Activated CD4-positive, alpha-beta T cell treated with anti-CD3 and anti-CD28 coated beads for 36 hours (primary cell): ENCODE results near the gene DCLRE1A. TPM values are rescaled to one million over a fixed set of nuclear protein-coding genes. Genes with fewer than 3 reads are reported as not detected.
A peak's percentile ranks its signal among the peaks of the same experiment; 100 is the strongest.
"Not testable (repeated sequence)": the region's sequence is repeated elsewhere in the genome, so short reads cannot be mapped to it uniquely, and the experiment has no call there.

Experiments
- ATAC-seq: fragments of 200-7000 bp; cut with Tn5 transposase; one replicate; pipeline ENCODE4 v1.10.0; 2021; ENCODE audit warnings: mild to moderate bottlenecking, moderate library complexity
- CTCF ChIA-PET: fragments of 350-600 bp; sonication (Branson Sonifier 250); formaldehyde crosslinking; loops from one replicate; lab custom pipeline; 2021; ENCODE audit warnings: antibody characterized with exemption; lab: Charles Lee
- POLR2A ChIA-PET: fragments of 350-600 bp; sonication (Branson Sonifier 250); formaldehyde crosslinking; loops from one replicate; lab custom pipeline; 2021; ENCODE audit warnings: antibody characterized with exemption, inconsistent platforms; lab: Charles Lee
- DNase-seq: peaks from one replicate; pipeline ENCODE4 v3.0.0-alpha.2; 2020
- H3K27ac Mint-ChIP-seq: one replicate; pipeline ENCODE4 v1.8.0; 2021; ENCODE audit warnings: mixed read lengths
- H3K27me3 Mint-ChIP-seq: one replicate; pipeline ENCODE4 v1.8.0; 2021; ENCODE audit warnings: mixed read lengths
- H3K36me3 Mint-ChIP-seq: one replicate; pipeline ENCODE4 v1.8.0; 2021; ENCODE audit warnings: low read depth, mixed read lengths
- H3K4me1 Mint-ChIP-seq: one replicate; pipeline ENCODE4 v1.8.0; 2021; ENCODE audit warnings: mixed read lengths
- H3K4me3 Mint-ChIP-seq: one replicate; pipeline ENCODE4 v1.8.0; 2021; ENCODE audit warnings: mild to moderate bottlenecking, moderate library complexity, mixed read lengths
- H3K9me3 Mint-ChIP-seq: one replicate; pipeline ENCODE4 v1.8.0; 2021; ENCODE audit warnings: low read depth, mixed read lengths
- intact Hi-C, 2 experiments: fragments of 100-400 bp; cut with DNase I in 1 of 2; cut with micrococcal nuclease in 1 of 2; formaldehyde crosslinking; loops; one replicate each; pipeline versions ENCODE4 v1.14.2 to v1.15.1; 2022 to 2024; cut with DNase I, micrococcal nuclease
- total RNA-seq, 2 experiments: library from RNA; stranded (reverse); gene quantifications; one replicate each; pipeline ENCODE4 v1.2.3, GENCODE V29; 2021

The DCLRE1A gene
- total RNA-seq, 2 experiments from 2014 or later, result 12.5 to 14.4 TPM

DNA sequence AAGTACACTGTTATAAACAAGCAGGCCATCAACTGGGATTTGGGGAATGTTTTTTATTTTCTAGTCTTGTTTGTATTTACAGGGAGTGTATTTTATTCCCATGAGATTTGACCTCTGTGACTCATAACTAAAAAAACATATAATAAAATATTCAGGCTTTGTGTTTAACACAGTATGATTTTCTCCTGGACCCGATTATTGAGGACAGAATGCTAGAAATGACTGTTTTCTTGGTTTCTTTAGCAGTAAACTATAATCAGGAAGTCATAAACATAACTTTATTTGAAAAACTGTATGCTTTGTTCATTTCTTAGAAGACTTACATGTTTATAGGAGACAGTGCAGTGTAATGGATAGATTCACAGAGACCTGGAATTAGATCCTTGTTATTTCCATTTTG is 2.7 kb upstream of the DCLRE1A start:
- Mint-ChIP-seq H3K4me3 (no peak overlapping the region), H3K27me3 (no peaks in the 10 kb centered on the region), H3K4me1 (peaks cover 30% of the 10 kb centered on the region), H3K36me3 (peaks cover 34% of the 10 kb centered on the region), H3K27ac (no peak overlapping the region), H3K9me3 (no peaks in the 10 kb centered on the region)
- intact Hi-C loops, result loop anchor here in 1 of 2 experiments (10.0 kb wide), 1 partner anchor 668 kb away; no protein-coding TSS in a partner anchor
- POLR2A ChIA-PET, result no interaction called here
- DNase-seq (no peak), ATAC-seq (no peak)
- CTCF ChIA-PET, result no interaction called here

DNA sequence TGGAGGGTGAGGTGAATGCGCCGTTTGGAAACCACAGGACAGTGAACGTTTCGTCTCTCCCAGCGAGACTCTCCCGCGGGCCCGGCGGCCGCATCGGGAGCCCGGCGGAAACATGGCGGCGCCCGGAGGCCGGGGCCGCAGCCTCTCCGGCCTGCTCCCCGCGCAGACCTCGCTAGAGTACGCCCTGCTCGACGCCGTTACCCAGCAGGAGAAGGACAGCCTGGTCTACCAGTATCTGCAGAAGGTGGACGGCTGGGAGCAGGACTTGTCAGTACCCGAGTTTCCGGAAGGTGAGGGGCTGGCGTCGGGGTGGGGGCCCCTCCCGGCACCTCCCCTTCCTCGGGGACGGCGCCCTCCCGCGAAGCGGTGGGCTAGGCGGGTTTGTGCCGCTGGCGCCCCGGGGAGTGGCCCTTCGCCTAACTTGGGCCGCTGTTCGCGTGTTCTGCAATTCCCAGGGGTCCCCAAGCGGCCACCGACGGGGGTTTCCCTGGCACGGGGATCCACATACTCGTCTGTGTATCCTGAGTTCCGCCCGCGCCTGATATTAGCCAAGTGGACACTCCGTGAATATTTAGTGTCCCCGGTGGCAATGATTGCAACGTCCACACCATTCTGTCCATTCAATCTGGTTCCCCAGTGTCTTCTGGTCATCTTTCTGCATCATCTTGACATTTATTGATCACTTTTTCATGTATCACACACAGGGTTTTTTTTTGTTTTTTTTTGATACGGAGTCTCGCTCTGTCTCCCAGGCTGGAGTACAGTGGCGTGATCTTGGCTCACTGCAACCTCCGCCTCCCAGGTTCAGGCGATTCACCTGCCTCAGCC is 1.1 kb upstream of the DCLRE1A start:
- intact Hi-C loops, result loop anchor here (1.0 to 10.0 kb wide), 9 partner anchors 58 to 1082 kb away; partner anchors contain the start of genes CCDC186 (in 2 of the 2), CASP7 (in 1 of the 2) and TRUB1 (in 1 of the 2)

DNA sequence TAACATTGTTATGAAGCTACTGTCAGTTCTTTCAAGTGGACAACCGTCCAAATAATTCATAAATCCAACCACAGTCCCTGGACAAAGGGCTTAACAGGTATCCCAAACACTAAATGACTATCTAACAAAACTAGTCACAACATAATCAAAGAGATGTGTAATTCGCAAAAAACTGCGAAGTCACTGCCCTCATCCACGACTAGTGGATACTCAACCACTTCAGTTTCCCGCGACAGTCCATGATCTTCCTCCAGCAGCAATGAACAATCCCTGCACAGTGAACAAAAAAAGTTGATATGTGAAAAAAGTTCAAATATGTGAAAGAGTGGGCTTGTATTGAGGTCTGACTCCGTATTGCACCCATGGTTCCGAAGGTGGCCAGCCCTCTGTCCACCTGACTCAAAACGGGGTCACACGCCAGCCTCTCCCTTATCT is 287 bp downstream of the DCLRE1A start:
- no peak for DNase-seq
- Mint-ChIP-seq H3K27me3 (no peaks in the 10 kb centered on the region), H3K4me3 (peak overlapping the region; percentile 80), H3K9me3 (no peaks in the 10 kb centered on the region), H3K36me3 (peaks cover 25% of the 10 kb centered on the region), H3K4me1 (peaks cover 45% of the 10 kb centered on the region), H3K27ac (peak overlapping the region; percentile 97)
- intact Hi-C loops, result loop anchor here (1.0 to 10.0 kb wide), 9 partner anchors 56 to 1084 kb away; partner anchors contain the start of genes CCDC186 (in 2 of the 2), CASP7 (in 1 of the 2) and TRUB1 (in 1 of the 2)
- POLR2A ChIA-PET, result interaction anchor here (0.7 kb wide), 1 partner anchor 107 kb away, joined by 3 read pairs; no protein-coding TSS in a partner anchor
- ATAC-seq, result no peak
- CTCF ChIA-PET, result no interaction called here

More for the DNA sequence above, 1.1 kb upstream of the DCLRE1A start:
- ChIA-PET CTCF (no interaction called here), POLR2A (no interaction called here)
- no peaks in the 10 kb centered on the region for H3K27me3 Mint-ChIP-seq
- peak; percentile 52 for ATAC-seq
- DNase-seq, result peak; percentile 67
- peaks cover 34% of the 10 kb centered on the region for H3K4me1 Mint-ChIP-seq
- peak overlapping the region; percentile 97 for H3K27ac Mint-ChIP-seq
- H3K36me3 Mint-ChIP-seq, result peaks cover 25% of the 10 kb centered on the region
- peak overlapping the region; percentile 80 for H3K4me3 Mint-ChIP-seq
- H3K9me3 Mint-ChIP-seq, result no peaks in the 10 kb centered on the region

DNA sequence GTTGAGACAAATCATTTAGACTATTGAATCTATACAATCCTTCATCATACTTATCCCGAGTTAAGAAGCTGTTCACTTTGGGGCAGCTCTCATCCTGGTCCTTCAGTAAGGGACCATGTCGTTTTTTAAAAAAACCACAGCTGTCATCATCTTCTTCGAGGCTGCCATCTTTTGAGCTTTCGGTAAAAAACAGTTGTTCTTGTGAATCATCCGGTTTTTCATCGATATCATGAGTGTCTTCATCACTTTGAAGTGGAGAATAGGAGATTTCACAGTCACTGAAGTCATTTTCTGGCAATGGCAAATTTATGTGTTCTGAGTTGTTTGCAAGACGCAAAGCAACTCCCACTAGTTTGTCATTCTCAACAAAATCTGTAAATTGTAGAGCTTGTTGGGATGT is 3.9 kb downstream of the DCLRE1A start:
- Mint-ChIP-seq H3K9me3 (no peaks in the 10 kb centered on the region), H3K27me3 (no peaks in the 10 kb centered on the region), H3K27ac (no peak overlapping the region), H3K4me1 (peaks cover 37% of the 10 kb centered on the region), H3K4me3 (no peak overlapping the region), H3K36me3 (peaks cover 32% of the 10 kb centered on the region)
- DNase-seq (no peak), ATAC-seq (no peak)
- intact Hi-C loops, result loop anchor here (5.0 to 10.0 kb wide), 5 partner anchors 53 to 1087 kb away; partner anchors contain the start of genes CCDC186 (in 1 of the 2) and TRUB1 (in 1 of the 2)
- POLR2A ChIA-PET, result no interaction called here
- CTCF ChIA-PET, result interaction anchor here (0.8 to 1.0 kb wide), 3 partner anchors 8 to 209 kb away, joined by 3 to 5 read pairs (median 3); no protein-coding TSS in a partner anchor

DNA sequence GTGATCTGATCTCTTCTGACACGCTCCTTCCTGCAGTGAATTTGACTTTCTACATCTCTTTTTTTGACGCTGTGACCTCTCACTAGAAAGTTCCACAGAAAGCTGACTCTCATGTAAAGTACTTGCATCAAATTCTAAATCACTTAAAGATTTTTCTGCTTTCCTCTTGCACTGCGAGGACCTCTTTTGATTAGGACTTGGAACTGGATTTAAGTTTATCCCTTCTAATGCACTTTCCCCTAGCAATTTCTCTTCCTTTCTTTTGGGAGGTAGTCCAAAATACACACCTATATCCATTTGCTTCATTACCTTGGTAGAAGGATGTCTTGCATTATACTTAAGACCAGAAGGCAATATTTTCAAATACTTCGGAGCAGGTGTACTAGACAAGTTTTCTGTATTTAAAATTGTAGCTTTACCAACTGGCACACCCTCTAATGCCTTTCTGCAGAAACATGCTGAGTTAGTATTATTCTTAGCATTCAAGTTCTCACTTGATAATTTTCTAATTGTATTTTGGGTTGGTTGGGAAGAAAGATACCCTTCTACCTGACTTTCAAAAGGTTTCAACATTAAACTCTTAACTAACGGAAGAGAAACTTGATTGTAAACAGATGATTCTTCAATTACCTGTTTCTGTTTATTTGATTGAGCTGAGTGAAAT is 4.6 kb downstream of the DCLRE1A start:
- DNase-seq, result no peak
- peaks cover 37% of the 10 kb centered on the region for H3K4me1 Mint-ChIP-seq
- intact Hi-C loops, result no loop called here
- H3K36me3 Mint-ChIP-seq, result peaks cover 35% of the 10 kb centered on the region
- H3K4me3 Mint-ChIP-seq, result no peak overlapping the region
- ChIA-PET CTCF (interaction anchor here (0.8 to 1.0 kb wide), 2 partner anchors 9 to 210 kb away, joined by 3 to 5 read pairs; no protein-coding TSS in a partner anchor), POLR2A (no interaction called here)
- ATAC-seq, result no peak
- no peaks in the 10 kb centered on the region for H3K27me3 Mint-ChIP-seq
- H3K27ac Mint-ChIP-seq, result no peak overlapping the region
- no peaks in the 10 kb centered on the region for H3K9me3 Mint-ChIP-seq

DNA sequence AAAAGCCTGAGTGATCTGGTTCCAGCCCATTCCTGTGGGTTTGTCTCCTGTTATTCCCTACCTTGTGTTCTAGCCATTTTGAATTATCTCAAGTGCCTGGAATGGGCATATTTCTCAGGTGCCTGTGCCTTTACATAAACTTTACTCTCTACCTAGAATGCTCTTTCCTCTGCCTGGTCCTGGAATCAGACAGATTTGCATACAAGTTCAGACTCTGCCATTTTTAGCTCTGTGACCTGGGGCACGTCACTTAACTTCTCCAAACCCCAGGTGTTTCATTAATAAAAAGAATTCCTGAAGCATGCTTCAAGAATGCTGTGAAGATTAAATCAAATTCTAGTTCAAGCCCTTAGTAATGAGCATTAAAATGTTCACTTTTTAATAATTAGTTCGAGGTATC is 7.8 kb downstream of the DCLRE1A start:
- H3K4me1 Mint-ChIP-seq, result peaks cover 27% of the 10 kb centered on the region
- ChIA-PET POLR2A (no interaction called here), CTCF (interaction anchor here (0.6 kb wide), 1 partner anchor 711 kb away, joined by 5 read pairs; no protein-coding TSS in a partner anchor)
- peaks cover 41% of the 10 kb centered on the region for H3K36me3 Mint-ChIP-seq
- H3K9me3 Mint-ChIP-seq, result no peaks in the 10 kb centered on the region
- H3K27ac Mint-ChIP-seq, result no peak overlapping the region
- H3K4me3 Mint-ChIP-seq, result no peak overlapping the region
- no peak for ATAC-seq
- no peak for DNase-seq
- no peaks in the 10 kb centered on the region for H3K27me3 Mint-ChIP-seq
- intact Hi-C loops, result no loop called here

DNA sequence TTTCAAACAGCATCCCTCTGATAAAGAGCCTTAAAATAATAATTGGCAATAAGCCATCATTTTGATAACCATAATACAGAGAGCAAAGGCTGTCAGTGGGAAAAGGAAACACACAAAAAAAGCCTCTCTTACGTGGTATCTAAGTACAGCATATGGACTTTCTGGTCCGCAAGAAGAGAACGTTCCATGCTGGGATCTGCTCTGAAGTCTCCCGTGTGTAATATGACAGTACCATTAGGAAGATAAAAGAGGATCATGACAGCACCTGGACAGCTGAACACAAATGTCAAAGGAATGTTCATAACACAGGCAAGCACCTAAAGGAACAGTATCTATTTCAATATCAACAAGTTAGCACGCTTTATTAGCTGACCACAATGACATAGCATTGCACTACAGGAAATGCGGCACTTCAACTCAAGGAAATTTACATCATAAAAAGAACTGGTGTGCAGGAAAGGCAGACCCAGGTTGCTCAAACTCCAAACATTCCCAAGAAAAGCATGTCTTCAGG is 9.9 kb downstream of the DCLRE1A start:
- no peaks in the 10 kb centered on the region for H3K9me3 Mint-ChIP-seq
- DNase-seq, result no peak
- no peak overlapping the region for H3K4me3 Mint-ChIP-seq
- no peak for ATAC-seq
- H3K27ac Mint-ChIP-seq, result no peak overlapping the region
- H3K4me1 Mint-ChIP-seq, result peaks cover 17% of the 10 kb centered on the region
- ChIA-PET POLR2A (no interaction called here), CTCF (interaction anchor here (1.0 kb wide), 1 partner anchor 13 kb away, joined by 3 read pairs; no protein-coding TSS in a partner anchor)
- intact Hi-C loops, result no loop called here
- H3K36me3 Mint-ChIP-seq, result peaks cover 43% of the 10 kb centered on the region
- no peaks in the 10 kb centered on the region for H3K27me3 Mint-ChIP-seq

DNA sequence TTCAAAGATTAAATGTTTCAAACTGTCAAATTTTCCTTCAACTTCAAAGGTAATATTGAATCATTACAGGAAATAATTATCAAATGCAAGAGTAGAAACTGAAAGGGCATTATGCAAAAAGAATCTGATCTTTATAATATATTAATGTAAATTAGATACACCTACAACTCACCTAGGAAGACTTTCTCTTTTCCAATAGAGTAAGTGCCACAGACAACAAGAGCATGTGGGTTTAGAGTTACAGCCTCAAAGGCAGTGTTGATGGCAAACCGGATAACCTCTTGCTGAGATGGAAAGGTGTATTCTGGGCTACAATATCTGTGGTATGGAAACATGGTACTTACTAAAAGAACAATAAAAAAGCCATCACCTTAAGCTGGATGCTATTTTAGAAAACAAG is 11.7 kb downstream of the DCLRE1A start:
- ChIA-PET CTCF (no interaction called here), POLR2A (no interaction called here)
- intact Hi-C loops, result no loop called here
- H3K27ac Mint-ChIP-seq, result no peak overlapping the region
- no peaks in the 10 kb centered on the region for H3K27me3 Mint-ChIP-seq
- no peaks in the 10 kb centered on the region for H3K9me3 Mint-ChIP-seq
- peak; percentile 33 for ATAC-seq
- DNase-seq, result no peak
- no peak overlapping the region for H3K4me3 Mint-ChIP-seq
- H3K4me1 Mint-ChIP-seq, result peaks cover 7% of the 10 kb centered on the region
- peaks cover 37% of the 10 kb centered on the region for H3K36me3 Mint-ChIP-seq

DNA sequence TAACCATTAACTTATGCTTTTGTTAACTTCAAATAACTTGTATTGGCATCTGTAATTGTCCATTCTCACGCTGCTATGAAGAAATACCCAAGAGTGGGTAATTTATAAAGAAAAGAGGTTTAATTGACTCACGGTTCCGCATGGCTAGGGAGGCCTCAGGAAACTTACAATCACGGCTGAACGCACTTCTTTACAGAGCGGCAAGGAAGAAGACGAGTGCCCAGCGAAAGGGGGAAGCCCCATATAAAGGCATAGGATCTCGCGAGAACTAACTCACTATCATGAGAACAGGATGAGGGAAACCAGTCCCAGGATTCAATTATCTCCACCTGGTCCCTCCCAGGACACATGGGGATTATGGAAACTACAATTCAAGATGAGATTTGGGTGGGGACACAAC is 25.3 kb downstream of the DCLRE1A start:
- H3K4me3 Mint-ChIP-seq, H3K27me3 Mint-ChIP-seq, DNase-seq, H3K27ac Mint-ChIP-seq, H3K4me1 Mint-ChIP-seq, H3K36me3 Mint-ChIP-seq, CTCF ChIA-PET, ATAC-seq, H3K9me3 Mint-ChIP-seq, POLR2A ChIA-PET, intact Hi-C loops: not testable (repeated sequence)

DNA sequence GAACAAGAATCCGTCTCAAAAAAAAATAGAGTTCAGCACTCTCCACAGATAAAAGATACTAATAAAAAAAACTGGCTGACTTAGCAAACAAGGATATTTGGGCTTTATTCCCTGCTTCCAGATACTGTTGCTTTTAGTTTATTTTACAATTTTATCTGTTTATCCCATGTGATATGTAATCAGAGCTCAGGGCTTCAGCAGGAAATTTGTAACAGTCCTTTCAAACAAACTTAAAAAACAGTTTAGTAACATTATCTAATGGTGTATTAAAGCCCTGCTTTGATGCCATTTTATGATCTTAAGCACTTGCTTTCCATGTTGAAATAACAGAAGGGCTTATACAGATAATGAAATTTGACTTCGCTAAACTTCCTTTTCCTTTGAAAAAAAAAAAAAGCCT is 28.1 kb downstream of the DCLRE1A start:
- ChIA-PET POLR2A (no interaction called here), CTCF (no interaction called here)
- no peaks in the 10 kb centered on the region for H3K4me1 Mint-ChIP-seq
- no peak overlapping the region for H3K4me3 Mint-ChIP-seq
- DNase-seq (no peak), ATAC-seq (no peak)
- intact Hi-C loops, result no loop called here
- no peak overlapping the region for H3K27ac Mint-ChIP-seq
- H3K36me3 Mint-ChIP-seq, result no peaks in the 10 kb centered on the region
- no peaks in the 10 kb centered on the region for H3K27me3 Mint-ChIP-seq
- H3K9me3 Mint-ChIP-seq, result no peaks in the 10 kb centered on the region

DNA sequence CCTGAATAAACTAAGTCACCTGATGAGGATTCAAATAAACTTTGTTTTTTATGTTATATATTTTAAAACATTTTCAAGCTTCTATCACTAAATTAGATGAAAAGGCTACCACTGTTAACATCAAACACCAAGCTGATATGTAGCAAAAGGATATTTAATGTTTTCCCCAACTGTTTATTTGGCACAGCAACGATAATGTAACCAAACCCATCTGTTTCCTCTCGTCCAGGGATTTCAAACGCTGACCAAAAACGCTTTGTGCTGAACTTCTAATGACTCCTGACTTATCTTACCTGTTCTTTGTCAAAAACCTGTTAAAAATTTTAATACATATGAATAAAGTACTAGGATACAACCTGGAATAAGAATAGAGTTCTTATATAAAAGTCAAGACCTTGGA is 30.5 kb downstream of the DCLRE1A start:
- no peak for DNase-seq
- intact Hi-C loops, result no loop called here
- no peaks in the 10 kb centered on the region for H3K36me3 Mint-ChIP-seq
- no peaks in the 10 kb centered on the region for H3K9me3 Mint-ChIP-seq
- H3K27ac Mint-ChIP-seq, result no peak overlapping the region
- ChIA-PET POLR2A (no interaction called here), CTCF (interaction anchor here (2.1 kb wide), 1 partner anchor 25 kb away, joined by 5 read pairs; no protein-coding TSS in a partner anchor)
- no peaks in the 10 kb centered on the region for H3K27me3 Mint-ChIP-seq
- H3K4me3 Mint-ChIP-seq, result no peak overlapping the region
- ATAC-seq, result no peak
- H3K4me1 Mint-ChIP-seq, result no peaks in the 10 kb centered on the region
